Parathyroid adenoma (tissue), 2 donors: ENCODE data around the gene SEMA4A.
"Not testable (repeated sequence)": the region's sequence is repeated elsewhere in the genome, so short reads cannot be mapped to it uniquely, and the experiment has no call there.

ENCODE experiments used
- H2AFZ ChIP-seq: fragments of 300-600 bp; sonication (generic); one replicate; pipeline ENCODE4 v1.7.0; 2017; ENCODE audit warnings: antibody characterized with exemption, mild to moderate bottlenecking
- H3K27ac ChIP-seq: fragments of 300-600 bp; sonication (generic); one replicate; pipeline ENCODE4 v1.7.0; 2017
- H3K27me3 ChIP-seq: fragments of 300-600 bp; sonication (generic); one replicate; pipeline ENCODE4 v1.7.0; 2017; ENCODE audit warnings: low read length; ENCODE audit not compliant: control insufficient read depth, insufficient read depth
- H3K36me3 ChIP-seq: fragments of 300-600 bp; sonication (generic); one replicate; pipeline ENCODE4 v1.7.0; 2017; ENCODE audit warnings: low read length; ENCODE audit not compliant: control insufficient read depth, insufficient read depth
- H3K4me1 ChIP-seq: fragments of 300-600 bp; sonication (generic); one replicate; pipeline ENCODE4 v1.7.0; 2017; ENCODE audit warnings: control low read depth
- H3K4me2 ChIP-seq: fragments of 300-600 bp; sonication (generic); one replicate; pipeline ENCODE4 v1.7.0; 2017; ENCODE audit warnings: low read length
- H3K4me3 ChIP-seq: fragments of 300-600 bp; sonication (generic); one replicate; pipeline ENCODE4 v1.7.0; 2017; ENCODE audit warnings: low read depth, low read length
- H3K79me2 ChIP-seq: fragments of 300-600 bp; sonication (generic); one replicate; pipeline ENCODE4 v1.7.0; 2017; ENCODE audit warnings: control low read depth
- H3K9ac ChIP-seq: fragments of 300-600 bp; sonication (generic); one replicate; pipeline ENCODE4 v1.7.0; 2017; ENCODE audit warnings: mild to moderate bottlenecking
- H3K9me3 ChIP-seq: fragments of 300-600 bp; sonication (generic); one replicate; pipeline ENCODE4 v1.7.0; 2017; ENCODE audit warnings: low read length; ENCODE audit not compliant: control insufficient read depth
- CTCF ChIP-seq: fragments of 300-600 bp; sonication (generic); IDR thresholded peaks from one replicate; pipeline ENCODE4 v1.7.0; 2017; ENCODE audit warnings: antibody characterized with exemption, mild to moderate bottlenecking
- donor health status: primary hyperparathyroidism.

SEMA4A gene

DNA sequence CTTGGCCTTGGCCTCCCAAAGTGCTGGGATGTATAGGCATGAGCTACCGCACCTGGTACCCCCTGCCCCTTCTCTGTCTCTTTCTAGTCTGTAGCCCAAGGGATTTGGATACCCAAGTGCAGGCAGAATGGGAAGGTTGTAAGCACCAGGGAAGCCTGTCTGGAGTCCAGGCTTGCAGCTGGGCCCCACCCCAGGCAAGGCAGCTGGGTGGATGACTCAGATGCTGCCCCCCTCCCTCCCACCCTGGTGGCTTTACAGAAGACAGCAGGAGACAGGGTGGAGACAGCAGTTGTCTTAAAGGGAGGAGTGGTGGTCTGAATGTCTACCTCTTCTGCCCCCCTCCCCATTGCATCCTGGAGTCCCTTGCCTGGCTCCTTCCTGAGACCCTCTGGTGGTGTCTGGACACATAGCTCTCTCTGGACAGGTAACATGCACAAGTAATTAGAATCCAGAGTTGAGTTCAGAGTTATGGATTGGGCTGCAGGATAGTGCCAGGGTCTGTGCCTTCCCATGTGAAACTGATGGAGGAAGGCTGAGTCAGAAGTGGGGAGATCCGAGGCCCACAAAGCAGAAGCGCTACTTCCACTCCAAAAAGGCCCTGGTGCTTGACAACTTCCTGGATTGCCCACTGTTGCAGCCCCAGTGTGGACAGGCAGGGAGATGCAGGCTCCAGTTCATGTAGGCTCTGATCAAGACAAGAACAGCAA, 33.7 kb upstream of the SEMA4A start:
- Histone ChIP-seq H3K4me3 (no peak overlapping the region), H3K27ac (no peak overlapping the region)

GRCh38 chr1:156120318-156120717, 33.1 kb upstream of the SEMA4A start:
- no peak overlapping the region for H3K9ac ChIP-seq
- H3K36me3 ChIP-seq: no peaks in the 10 kb centered on the region
- no peaks in the 10 kb centered on the region for H3K9me3 ChIP-seq
- no peak for TF ChIP-seq CTCF
- no peaks in the 10 kb centered on the region for H3K27me3 ChIP-seq
- no peak overlapping the region for H3K27ac ChIP-seq
- peaks cover 22% of the 10 kb centered on the region for H3K4me1 ChIP-seq
- no peak overlapping the region for H2AFZ ChIP-seq
- peaks cover 45% of the 10 kb centered on the region for H3K79me2 ChIP-seq
- H3K4me2 ChIP-seq: peak overlapping the region; percentile 28
- H3K4me3 ChIP-seq: no peak overlapping the region

More for the DNA sequence above, 33.7 kb upstream of the SEMA4A start:
- H3K79me2 ChIP-seq: peaks cover 43% of the 10 kb centered on the region
- peaks cover 22% of the 10 kb centered on the region for H3K4me1 ChIP-seq
- no peak overlapping the region for H2AFZ ChIP-seq
- no peaks in the 10 kb centered on the region for H3K27me3 ChIP-seq
- H3K9ac ChIP-seq: no peak overlapping the region
- no peaks in the 10 kb centered on the region for H3K36me3 ChIP-seq
- no peak for TF ChIP-seq CTCF
- no peaks in the 10 kb centered on the region for H3K9me3 ChIP-seq
- H3K4me2 ChIP-seq: no peak overlapping the region

- Histone ChIP-seq H3K27ac (peak overlapping the region; percentile 11), H3K4me1 (peaks cover 22% of the 10 kb centered on the region), H3K4me2 (peak overlapping the region; percentile 28), H3K79me2 (peaks cover 44% of the 10 kb centered on the region)
- H2AFZ ChIP-seq, H3K9ac ChIP-seq, H3K27me3 ChIP-seq, H3K36me3 ChIP-seq, H3K9me3 ChIP-seq, H3K4me3 ChIP-seq: not testable (repeated sequence)
Observed at GRCh38 chr1:156121005-156121404, 32.4 kb upstream of the SEMA4A start.

DNA sequence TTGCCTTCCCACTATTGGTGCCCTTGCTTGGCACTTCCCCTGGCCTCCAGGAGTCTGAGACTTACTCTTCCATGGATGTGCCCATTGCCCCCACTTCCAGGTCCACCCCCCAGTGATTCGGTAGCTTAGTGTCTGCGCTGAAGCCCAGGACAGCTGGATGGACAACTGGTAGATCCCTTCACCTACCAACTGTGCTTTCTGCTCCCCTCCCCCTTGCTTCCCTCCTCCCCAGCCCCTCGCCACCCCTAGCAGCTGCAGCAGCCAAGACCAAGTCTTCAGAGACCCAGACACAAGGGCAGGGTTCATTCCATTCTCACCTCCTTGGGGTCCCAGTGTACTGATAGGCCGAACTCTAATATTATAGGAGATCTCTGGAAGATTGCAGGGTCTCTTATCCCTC, 31.9 kb upstream of the SEMA4A start:
- peaks cover 20% of the 10 kb centered on the region for H3K4me1 ChIP-seq
- H2AFZ ChIP-seq: no peak overlapping the region

DNA sequence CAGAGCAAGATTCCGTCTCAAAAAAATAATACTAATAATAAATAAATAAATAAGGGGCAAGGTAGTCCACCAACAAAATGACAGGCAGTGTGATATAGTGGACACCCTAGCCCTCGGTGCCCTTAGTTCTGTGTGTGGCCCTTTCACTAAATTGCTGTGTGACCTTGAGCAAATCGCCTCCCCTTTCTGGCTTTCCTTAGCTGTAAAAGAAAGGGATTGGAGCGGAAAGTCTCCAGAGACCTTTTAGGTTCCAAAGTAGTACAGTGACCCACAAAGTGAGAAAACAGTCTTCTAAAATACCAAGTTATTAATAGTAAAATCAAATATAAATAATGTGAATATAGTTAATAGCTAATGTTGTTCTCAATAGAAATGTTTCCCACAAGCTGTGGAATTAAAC, 31.3 kb upstream of the SEMA4A start:
- peaks cover 20% of the 10 kb centered on the region for H3K4me1 ChIP-seq
- no peak overlapping the region for H3K4me3 ChIP-seq
- H2AFZ ChIP-seq: no peak overlapping the region

More for the DNA sequence above, 31.9 kb upstream of the SEMA4A start:
- Histone ChIP-seq H3K27ac (peak overlapping the region; percentile 11), H3K79me2 (peaks cover 42% of the 10 kb centered on the region), H3K9ac (no peak overlapping the region), H3K9me3 (no peaks in the 10 kb centered on the region), H3K4me3 (no peak overlapping the region), H3K4me2 (no peak overlapping the region), H3K27me3 (no peaks in the 10 kb centered on the region), H3K36me3 (no peaks in the 10 kb centered on the region)
- no peak for TF ChIP-seq CTCF

More for the DNA sequence above, 31.3 kb upstream of the SEMA4A start:
- no peak for TF ChIP-seq CTCF
- Histone ChIP-seq H3K79me2 (peaks cover 38% of the 10 kb centered on the region), H3K36me3 (no peaks in the 10 kb centered on the region), H3K4me2 (peak overlapping the region; percentile 76), H3K27ac (peak overlapping the region; percentile 86), H3K9me3 (no peaks in the 10 kb centered on the region), H3K9ac (no peak overlapping the region), H3K27me3 (no peaks in the 10 kb centered on the region)
